ENCODE results near the gene DGKH.

Gene DGKH

GRCh38 chr13:42283574-42283973, 235.1 kb downstream of the DGKH start:
- DNase-seq, result no peak

GRCh38 chr13:42284068-42284467, 235.6 kb downstream of the DGKH start:
- DNase-seq, result no peak
